ENCODE measurements around the gene STAG1. TPM values are rescaled to one million over a fixed set of nuclear protein-coding genes. Genes with fewer than 3 reads are reported as not detected.

The STAG1 gene
- total RNA-seq, 6 experiments from 2014 or later, result 33.7 to 45.3 (median 43.8) TPM

DNA sequence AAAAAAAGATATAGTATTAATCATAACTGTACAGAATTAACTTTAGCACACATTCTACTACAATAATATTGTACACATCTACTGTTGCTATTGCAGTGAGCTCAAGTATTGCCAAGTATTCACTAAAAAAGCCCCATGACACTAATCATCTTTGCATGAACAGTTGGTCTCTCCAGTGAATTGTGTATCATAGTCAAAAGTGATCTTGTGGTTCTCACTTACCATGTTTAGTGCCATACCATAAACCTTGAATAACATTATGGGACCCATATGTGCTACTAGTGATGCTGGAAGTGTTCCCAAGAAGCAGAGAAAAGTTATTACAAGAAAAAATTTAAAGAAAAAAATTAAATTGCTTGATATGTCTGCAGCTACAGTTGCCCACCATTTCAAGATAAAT lies 324.9 kb downstream of the STAG1 start:
- Mint-ChIP-seq H3K4me3 (no peak overlapping the region), H3K27ac (no peak overlapping the region), H3K27me3 (ENCODE audit: insufficient read depth) (no peaks in the 10 kb centered on the region; the same call in 1 of the 2 replicates), H3K36me3 (ENCODE audit: low read depth) (peaks cover 19% of the 10 kb centered on the region), H3K9me3 (no peaks in the 10 kb centered on the region), H3K4me1 (ENCODE audit: low read depth) (no peaks in the 10 kb centered on the region)
- DNase-seq, result no peak
- TF ChIP-seq, protein P1, sequence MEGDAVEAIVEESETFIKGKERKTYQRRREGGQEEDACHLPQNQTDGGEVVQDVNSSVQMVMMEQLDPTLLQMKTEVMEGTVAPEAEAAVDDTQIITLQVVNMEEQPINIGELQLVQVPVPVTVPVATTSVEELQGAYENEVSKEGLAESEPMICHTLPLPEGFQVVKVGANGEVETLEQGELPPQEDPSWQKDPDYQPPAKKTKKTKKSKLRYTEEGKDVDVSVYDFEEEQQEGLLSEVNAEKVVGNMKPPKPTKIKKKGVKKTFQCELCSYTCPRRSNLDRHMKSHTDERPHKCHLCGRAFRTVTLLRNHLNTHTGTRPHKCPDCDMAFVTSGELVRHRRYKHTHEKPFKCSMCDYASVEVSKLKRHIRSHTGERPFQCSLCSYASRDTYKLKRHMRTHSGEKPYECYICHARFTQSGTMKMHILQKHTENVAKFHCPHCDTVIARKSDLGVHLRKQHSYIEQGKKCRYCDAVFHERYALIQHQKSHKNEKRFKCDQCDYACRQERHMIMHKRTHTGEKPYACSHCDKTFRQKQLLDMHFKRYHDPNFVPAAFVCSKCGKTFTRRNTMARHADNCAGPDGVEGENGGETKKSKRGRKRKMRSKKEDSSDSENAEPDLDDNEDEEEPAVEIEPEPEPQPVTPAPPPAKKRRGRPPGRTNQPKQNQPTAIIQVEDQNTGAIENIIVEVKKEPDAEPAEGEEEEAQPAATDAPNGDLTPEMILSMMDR (IDR thresholded peaks at IDR 0.05), result no peak

DNA sequence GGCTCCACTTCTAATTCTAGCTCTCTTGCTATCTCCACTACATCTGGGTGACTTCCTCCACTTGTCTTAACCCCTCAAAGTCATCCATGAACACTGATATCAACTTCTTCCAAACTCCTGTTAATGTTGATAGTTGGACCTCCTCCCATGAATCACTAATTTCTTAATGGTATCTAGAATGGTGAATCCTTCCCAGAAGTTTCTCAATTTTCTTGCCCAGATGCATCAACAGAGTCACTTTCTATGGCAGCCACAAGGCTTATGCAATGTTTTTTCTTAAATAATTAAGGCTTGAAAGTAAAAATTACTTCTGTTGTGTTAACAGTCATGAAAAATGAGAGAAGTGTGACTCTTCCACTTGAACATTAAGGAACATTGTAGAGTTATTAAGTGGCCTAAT lies 337.7 kb downstream of the STAG1 start:
- H3K27ac Mint-ChIP-seq, result peak overlapping the region; percentile 17; the same call in 1 of the 2 replicates

DNA sequence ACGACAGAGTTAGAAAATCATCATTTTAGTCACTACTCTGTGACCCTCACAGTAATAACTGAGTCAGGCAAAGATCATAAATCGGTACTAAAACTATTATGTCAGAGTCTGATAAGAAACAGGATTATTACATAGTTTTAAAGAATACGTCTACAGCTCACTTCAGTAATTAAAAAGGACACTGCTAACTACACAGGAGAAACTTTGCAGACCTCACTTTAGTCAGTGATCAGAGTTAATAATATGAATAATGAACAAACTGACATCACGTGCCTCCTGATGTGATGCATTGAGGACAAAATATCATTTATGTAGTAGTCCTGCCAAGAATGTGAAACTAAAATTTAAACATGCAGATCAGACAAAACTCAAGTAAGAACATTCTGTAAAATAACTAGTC lies 339.9 kb downstream of the STAG1 start:
- H3K27me3 Mint-ChIP-seq (ENCODE audit: insufficient read depth), result no peaks in the 10 kb centered on the region
- H3K4me1 Mint-ChIP-seq (ENCODE audit: low read depth), result peaks cover 7% of the 10 kb centered on the region
- DNase-seq, result no peak
- peak overlapping the region; percentile 27; the same call in 1 of the 2 replicates for H3K27ac Mint-ChIP-seq
- no peaks in the 10 kb centered on the region for H3K9me3 Mint-ChIP-seq
- peaks cover 4% of the 10 kb centered on the region; the same call in 1 of the 2 replicates for H3K36me3 Mint-ChIP-seq (ENCODE audit: low read depth)
- TF ChIP-seq, protein P1 (IDR thresholded peaks at IDR 0.05), result no peak
- no peak overlapping the region for H3K4me3 Mint-ChIP-seq

More for the DNA sequence above, 337.7 kb downstream of the STAG1 start:
- no peak for DNase-seq
- peaks cover 7% of the 10 kb centered on the region for H3K4me1 Mint-ChIP-seq (ENCODE audit: low read depth)
- H3K36me3 Mint-ChIP-seq (ENCODE audit: low read depth), result peaks cover 4% of the 10 kb centered on the region; the same call in 1 of the 2 replicates
- H3K27me3 Mint-ChIP-seq (ENCODE audit: insufficient read depth), result no peaks in the 10 kb centered on the region
- H3K4me3 Mint-ChIP-seq, result no peak overlapping the region
- TF ChIP-seq, protein P1 (IDR thresholded peaks at IDR 0.05), result no peak
- H3K9me3 Mint-ChIP-seq, result no peaks in the 10 kb centered on the region

DNA sequence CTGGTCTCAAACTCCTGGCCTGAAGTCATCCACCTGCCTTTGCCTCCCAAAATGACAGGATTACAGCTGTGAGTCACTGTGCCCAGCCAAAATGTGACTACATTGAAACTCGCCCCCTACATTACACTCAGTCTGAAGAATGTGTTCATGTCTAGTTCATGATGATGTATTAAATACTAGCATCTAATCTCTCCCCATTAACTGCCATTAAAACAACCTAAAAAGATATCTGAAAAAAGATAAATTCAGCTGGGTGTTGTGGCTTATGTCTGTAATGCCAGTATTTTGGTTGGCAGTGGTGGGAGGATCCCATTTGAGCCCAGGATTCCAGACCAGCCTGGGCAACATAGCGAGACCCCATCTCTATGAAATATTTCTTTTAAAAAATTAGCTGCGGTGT lies 342.6 kb downstream of the STAG1 start:
- TF ChIP-seq, protein P1 (IDR thresholded peaks at IDR 0.05), result no peak

DNA sequence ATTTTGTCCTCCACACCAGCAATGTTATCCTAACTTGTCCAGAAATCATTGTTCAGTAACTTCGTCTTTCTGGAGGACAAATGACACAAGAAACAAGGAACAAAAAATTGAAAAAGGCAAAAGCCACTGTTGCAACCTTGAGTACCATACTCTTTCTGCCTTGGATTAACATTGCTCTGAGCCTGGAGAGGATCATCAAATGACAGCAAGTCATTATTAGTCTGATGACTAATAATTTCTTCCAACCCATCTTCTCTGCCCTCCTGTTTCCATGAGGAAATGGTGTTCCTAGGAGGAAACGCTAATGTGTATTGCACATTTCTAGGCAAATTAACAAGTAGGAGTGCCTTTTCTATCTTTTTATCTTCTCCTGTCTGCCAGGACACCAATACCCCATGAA lies 348.1 kb downstream of the STAG1 start:
- TF ChIP-seq, protein P1 (IDR thresholded peaks at IDR 0.05), result no peak
- no peak for DNase-seq
- no peaks in the 10 kb centered on the region for H3K27me3 Mint-ChIP-seq (ENCODE audit: insufficient read depth)
- no peaks in the 10 kb centered on the region for H3K4me1 Mint-ChIP-seq (ENCODE audit: low read depth)
- no peak overlapping the region for H3K4me3 Mint-ChIP-seq
- no peaks in the 10 kb centered on the region for H3K9me3 Mint-ChIP-seq
- peaks cover 5% of the 10 kb centered on the region; the same call in 1 of the 2 replicates for H3K36me3 Mint-ChIP-seq (ENCODE audit: low read depth)
- no peak overlapping the region for H3K27ac Mint-ChIP-seq

More for the DNA sequence above, 342.6 kb downstream of the STAG1 start:
- no peaks in the 10 kb centered on the region for H3K9me3 Mint-ChIP-seq
- H3K4me1 Mint-ChIP-seq (ENCODE audit: low read depth), result peaks cover 7% of the 10 kb centered on the region
- H3K27ac Mint-ChIP-seq, result no peak overlapping the region
- H3K27me3 Mint-ChIP-seq (ENCODE audit: insufficient read depth), result no peaks in the 10 kb centered on the region
- no peak for DNase-seq
- H3K4me3 Mint-ChIP-seq, result no peak overlapping the region
- peaks cover 5% of the 10 kb centered on the region; the same call in 1 of the 2 replicates for H3K36me3 Mint-ChIP-seq (ENCODE audit: low read depth)

All from HFFc6 (cell line).